Endothelial cell of umbilical vein (primary cell): ENCODE data around the gene CELF2. TPM values are rescaled to one million over a fixed set of nuclear protein-coding genes. Genes with fewer than 3 reads are reported as not detected.
A peak's percentile ranks its signal among the peaks of the same experiment; 100 is the strongest.

Experiments used
- BruUV-seq: library from RNA; stranded (reverse); fragments of 400-500 nt; replicated peaks from 2 replicates; lab custom pipeline; 2021; lab: Mats Ljungman, UMichigan
- CTCF ChIA-PET: fragments of 300-600, 350-600 bp; sonication (Branson Sonifier 250); formaldehyde crosslinking; loops from one replicate; lab custom pipeline; 2021; ENCODE audit warnings: antibody characterized with exemption, inconsistent platforms; lab: Charles Lee
- POLR2A ChIA-PET: fragments of 300-600, 350-600 bp; sonication (Branson Sonifier 250); formaldehyde crosslinking; loops from one replicate; lab custom pipeline; 2021; ENCODE audit warnings: antibody characterized with exemption, inconsistent platforms; lab: Charles Lee
- DNase-seq: peaks from one replicate; pipeline ENCODE4 v3.0.0-alpha.2; 2011; ENCODE audit warnings: low read depth, low spot score
- FAIRE-seq: peaks from 2 replicates; lab custom pipeline; 2011; peaks lifted over from hg19 to GRCh38; lab: Jason Lieb, UNC
- H2AFZ ChIP-seq: 2 replicates; pipeline ENCODE4 v1.6.0; 2012; ENCODE audit warnings: low read depth, low read length, control low read depth, inconsistent platforms
- H3K27ac ChIP-seq: 2 replicates; pipeline ENCODE4 v1.5.1; 2011; ENCODE audit warnings: low read depth, mild to moderate bottlenecking, control low read depth, low read length, moderate library complexity; ENCODE audit not compliant: insufficient read depth
- H3K27me3 ChIP-seq, 2 experiments: 2 replicates each; pipeline versions ENCODE4 v1.6.0 to v1.6.1; 2011; ENCODE audit warnings: low read length in 2 of 2, mixed read lengths in 1 of 2; ENCODE audit not compliant: control insufficient read depth in 2 of 2, insufficient read depth in 2 of 2
- H3K36me3 ChIP-seq, 2 experiments: 2 replicates in 1 of 2; 3 replicates in 1 of 2; pipeline ENCODE4 v1.5.1; 2011; ENCODE audit warnings: low read length in 2 of 2, mild to moderate bottlenecking in 1 of 2, moderate library complexity in 1 of 2; ENCODE audit not compliant: control insufficient read depth in 2 of 2, insufficient read depth in 2 of 2; ENCODE audit errors: extremely low read depth in 1 of 2
- H3K4me1 ChIP-seq: 3 replicates; pipeline ENCODE4 v1.5.1; 2011; ENCODE audit warnings: mild to moderate bottlenecking, low read length; ENCODE audit not compliant: control insufficient read depth, insufficient read depth; ENCODE audit errors: extremely low read depth
- H3K4me2 ChIP-seq: 2 replicates; pipeline ENCODE4 v1.6.1; 2011; ENCODE audit warnings: low read length, control low read depth, mixed read lengths; ENCODE audit not compliant: insufficient read depth
- H3K4me3 ChIP-seq, 3 experiments: fragments of 200-600 bp in 1 of 3; sonication (generic), shearing (Covaris generic) in 1 of 3; replicated peaks in 1 of 3; 2 replicates each; pipeline ENCODE4 v1.5.1; 2011 to 2016; ENCODE audit warnings: control low read depth in 3 of 3, low read length in 3 of 3, mild to moderate bottlenecking in 2 of 3, inconsistent platforms in 1 of 3, low read depth in 1 of 3, moderate library complexity in 1 of 3; ENCODE audit not compliant: insufficient read depth in 1 of 3
- H3K79me2 ChIP-seq: 2 replicates; pipeline ENCODE4 v1.6.0; 2012; ENCODE audit warnings: low read length, inconsistent platforms; ENCODE audit not compliant: control insufficient read depth, insufficient read depth
- H3K9ac ChIP-seq: replicated peaks from 2 replicates; pipeline ENCODE3; 2011; ENCODE audit warnings: low read length, control low read depth; ENCODE audit not compliant: insufficient read depth; ENCODE audit errors: extremely low read depth
- H3K9me1 ChIP-seq: replicated peaks from 3 replicates; pipeline ENCODE4 v1.6.0; 2011; ENCODE audit warnings: mild to moderate bottlenecking, low read length; ENCODE audit not compliant: control insufficient read depth, insufficient read depth; ENCODE audit errors: extremely low read depth
- H3K9me3 ChIP-seq: replicated peaks from 2 replicates; pipeline ENCODE4 v1.5.1; 2012; ENCODE audit warnings: low read length, inconsistent platforms; ENCODE audit not compliant: control insufficient read depth, insufficient read depth
- H4K20me1 ChIP-seq: replicated peaks from 2 replicates; pipeline ENCODE3; 2011; ENCODE audit warnings: mild to moderate bottlenecking, low read length; ENCODE audit not compliant: control insufficient read depth, insufficient read depth; ENCODE audit errors: extremely low read depth
- CTCF ChIP-seq, 2 donors: IDR thresholded peaks; 1 replicate in 1 of 2; 2 replicates in 1 of 2; pipeline ENCODE4 v1.5.1; 2011; ENCODE audit warnings: low read length in 2 of 2, mild to moderate bottlenecking in 2 of 2, moderate library complexity in 2 of 2, control low read depth in 1 of 2, inconsistent platforms in 1 of 2, low read depth in 1 of 2; ENCODE audit not compliant: insufficient read depth in 1 of 2; ENCODE audit errors: extremely low read depth in 1 of 2
- EZH2 ChIP-seq: IDR thresholded peaks from 2 replicates; pipeline ENCODE4 v1.6.1; 2012; ENCODE audit warnings: borderline replicate concordance, low read depth, mild to moderate bottlenecking, moderate library complexity, low read length, inconsistent platforms; ENCODE audit not compliant: severe bottlenecking
- FOS ChIP-seq: IDR thresholded peaks from 2 replicates; pipeline ENCODE4 v1.6.1; 2011; ENCODE audit warnings: mild to moderate bottlenecking, low read length, moderate library complexity, borderline replicate concordance; ENCODE audit not compliant: insufficient read depth
- GATA2 ChIP-seq: IDR thresholded peaks from 2 replicates; pipeline ENCODE4 v1.7.0; 2011; ENCODE audit warnings: low read depth, mild to moderate bottlenecking, moderate library complexity, mixed read lengths, low read length; ENCODE audit not compliant: insufficient read length, insufficient read depth
- JUN ChIP-seq: IDR thresholded peaks from 2 replicates; pipeline ENCODE4 v1.6.1; 2011; ENCODE audit warnings: borderline replicate concordance, low read depth; ENCODE audit not compliant: insufficient read length, insufficient read depth
- MAX ChIP-seq: IDR thresholded peaks from 2 replicates; pipeline ENCODE4 v1.6.1; 2011; ENCODE audit not compliant: insufficient read depth, insufficient read length
- MYC ChIP-seq: IDR thresholded peaks from one replicate; pipeline ENCODE4 v1.6.1; 2011; ENCODE audit warnings: mild to moderate bottlenecking, low read depth, low read length
- POLR2A ChIP-seq: IDR thresholded peaks from 2 replicates; pipeline ENCODE4 v1.6.1; 2012; ENCODE audit warnings: low read depth, mild to moderate bottlenecking, control low read depth, low read length
- POLR2AphosphoS5 ChIP-seq: IDR thresholded peaks from 2 replicates; pipeline ENCODE4 v1.6.1; 2012; ENCODE audit warnings: low read depth, mild to moderate bottlenecking, control low read depth, low read length, moderate library complexity; ENCODE audit not compliant: insufficient read depth
- dilution Hi-C: fragments of 300-500 bp; cut with MboI; formaldehyde crosslinking; loops from one replicate; pipeline ENCODE4 v1.15.0; 2019; ENCODE audit warnings: low sequenced_read_pairs; ENCODE audit not compliant: extremely low pct_ligation_motif_present
- intact Hi-C: fragments of 100-400 bp; cut with micrococcal nuclease; formaldehyde crosslinking; loops from one replicate; pipeline ENCODE4 v1.10.0; 2022
- polyA plus RNA-seq, 4 experiments: library from polyadenylated mRNA; depleted of rRNA in 3 of 4; stranded (reverse) in 3 of 4; unstranded in 1 of 4; fragments of >200 nt; gene quantifications; 2 replicates each; pipeline versions ENCODE4 v1.2.1 to v1.2.3, GENCODE V29; 2011 to 2012; ENCODE audit warnings: missing spikeins in 1 of 4
- total RNA-seq: library from RNA; stranded (reverse); gene quantifications from 2 replicates; pipeline ENCODE4 v1.2.3, GENCODE V29; 2021

Gene CELF2
- total and polyA plus RNA-seq, 2 donors (not counting 3 experiments of a cell fraction or from before 2014, with no cell fraction given): 21.6 to 42.6 TPM

GRCh38 chr10:11149807-11150141, 132.1 kb downstream of the CELF2 start:
- Histone ChIP-seq H2AFZ (no peak overlapping the region), H3K36me3 (no peaks in the 10 kb centered on the region), H3K9ac (no peak overlapping the region), H3K9me3 (no peaks in the 10 kb centered on the region), H3K4me1 (peaks cover 16% of the 10 kb centered on the region), H3K9me1 (no peaks in the 10 kb centered on the region), H3K27me3 (no peaks in the 10 kb centered on the region), H3K4me2 (no peak overlapping the region), H3K27ac (no peak overlapping the region), H3K4me3 (no peak overlapping the region), H3K79me2 (no peaks in the 10 kb centered on the region), H4K20me1 (no peaks in the 10 kb centered on the region)
- TF ChIP-seq JUN: no peak
- no peak for TF ChIP-seq EZH2
- no peak for TF ChIP-seq MAX
- BruUV-seq: no TSS peak
- no peak for DNase-seq
- ChIA-PET CTCF (interaction anchor here (1.0 kb wide), 1 partner anchor 16 kb away, joined by 3 read pairs; no protein-coding TSS in a partner anchor), POLR2A (no interaction called here)
- dilution Hi-C loops (no loop called here), intact Hi-C loops (no loop called here)
- FAIRE-seq: no peak

DNA sequence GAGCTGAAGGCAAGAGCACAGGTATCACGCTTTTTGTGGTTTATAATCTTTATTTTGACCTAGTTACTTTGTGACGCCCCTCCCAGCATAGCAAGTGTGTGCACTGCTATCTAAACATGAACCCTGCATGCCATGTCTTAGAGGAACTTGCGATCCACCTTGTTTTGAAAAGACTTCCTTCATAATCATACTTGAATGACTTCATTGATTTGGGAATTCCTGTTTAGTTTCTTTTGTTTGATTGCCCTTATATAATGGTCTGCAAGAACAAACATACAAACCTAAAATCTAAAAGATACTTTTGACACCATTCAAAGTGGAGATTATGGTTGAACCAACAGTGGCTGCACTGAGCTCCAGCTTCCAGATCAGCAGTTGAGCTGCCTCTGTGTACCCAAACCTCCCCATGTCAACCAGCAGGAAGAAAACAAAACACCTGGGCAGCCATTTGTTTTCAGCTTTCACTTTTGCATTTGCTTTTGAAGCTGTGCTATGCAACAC, 132.6 kb downstream of the CELF2 start:
- peak; percentile 24 for FAIRE-seq
- no peaks in the 10 kb centered on the region for H3K36me3 ChIP-seq
- H3K27me3 ChIP-seq: no peaks in the 10 kb centered on the region
- no peak overlapping the region for H3K4me2 ChIP-seq
- dilution Hi-C loops: no loop called here
- H3K4me3 ChIP-seq: no peak overlapping the region
- POLR2A ChIA-PET: no interaction called here
- H3K9me1 ChIP-seq: no peaks in the 10 kb centered on the region
- DNase-seq: peak; percentile 39
- intact Hi-C loops: no loop called here
- H3K4me1 ChIP-seq: peaks cover 11% of the 10 kb centered on the region
- CTCF ChIA-PET: interaction anchor here (1.0 kb wide), 2 partner anchors 16 to 1807 kb away, joined by 3 read pairs; no protein-coding TSS in a partner anchor
- TF ChIP-seq MYC (no peak), FOS (no peak), GATA2 (no peak), POLR2AphosphoS5 (no peak), MAX (no peak), EZH2 (no peak), POLR2A (no peak), JUN (no peak), CTCF (IDR thresholded peaks at IDR 0.05; ENCODE audit: extremely low read depth in 1 of 2, insufficient read depth in 1 of 2, low read depth in 1 of 2, low read length in 2 of 2) (no peak)
- H3K9me3 ChIP-seq: no peaks in the 10 kb centered on the region
- no peak overlapping the region for H2AFZ ChIP-seq
- H4K20me1 ChIP-seq: no peaks in the 10 kb centered on the region
- H3K9ac ChIP-seq: no peak overlapping the region
- no peak overlapping the region for H3K27ac ChIP-seq
- no TSS peak for BruUV-seq
- H3K79me2 ChIP-seq: no peaks in the 10 kb centered on the region
